ENCODE data around the gene ZNF195. TPM values are rescaled to one million over a fixed set of nuclear protein-coding genes. Genes with fewer than 3 reads are reported as not detected.

Gene ZNF195
- total RNA-seq, 1 experiment from 2014 or later: 42.5 TPM

DNA sequence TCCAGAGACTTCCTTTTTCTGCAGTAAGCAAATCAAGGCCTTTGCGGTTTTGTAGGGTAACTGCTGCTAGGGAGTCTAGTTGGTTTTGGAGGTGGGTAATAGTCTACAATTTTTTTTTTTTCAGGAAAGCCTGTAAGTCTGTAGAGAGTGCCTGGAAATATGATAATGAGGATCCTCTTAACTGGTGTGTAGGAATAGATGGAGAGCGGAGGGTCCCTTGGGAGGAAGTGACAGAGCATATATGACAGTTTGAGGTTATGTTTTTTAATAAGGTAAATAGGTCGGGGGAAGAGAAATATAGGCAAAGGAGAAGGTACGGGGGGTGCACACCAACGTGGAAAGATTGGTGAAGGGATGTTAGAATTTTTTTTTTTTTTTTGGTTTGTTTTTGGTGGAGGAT, 25.9 kb downstream of the ZNF195 start:
- CTCF ChIA-PET: interaction anchor here (0.7 kb wide), 1 partner anchor 115 kb away, joined by 3 read pairs; no protein-coding TSS in a partner anchor
- no peak overlapping the region for H3K27ac Mint-ChIP-seq (ENCODE audit: low read depth, unreplicated experiment)

GRCh38 chr11:3347127-3347526, 31.8 kb downstream of the ZNF195 start:
- ChIA-PET POLR2A (no interaction called here), CTCF (no interaction called here)
- intact Hi-C loops (cut with micrococcal nuclease): no loop called here
- no peaks in the 10 kb centered on the region for H3K36me3 Mint-ChIP-seq (ENCODE audit: insufficient read depth, unreplicated experiment)
- H3K4me3 Mint-ChIP-seq (ENCODE audit: unreplicated experiment): no peak overlapping the region
- H3K27ac Mint-ChIP-seq (ENCODE audit: low read depth, unreplicated experiment): no peak overlapping the region
- no peak for DNase-seq (ENCODE audit: unreplicated experiment)
- peaks cover 7% of the 10 kb centered on the region for H3K9me3 Mint-ChIP-seq (ENCODE audit: unreplicated experiment)
- H3K4me1 Mint-ChIP-seq (ENCODE audit: insufficient read depth, unreplicated experiment): no peaks in the 10 kb centered on the region
- H3K27me3 Mint-ChIP-seq (ENCODE audit: insufficient read depth, unreplicated experiment): peaks cover 36% of the 10 kb centered on the region
- TF ChIP-seq, protein P1, sequence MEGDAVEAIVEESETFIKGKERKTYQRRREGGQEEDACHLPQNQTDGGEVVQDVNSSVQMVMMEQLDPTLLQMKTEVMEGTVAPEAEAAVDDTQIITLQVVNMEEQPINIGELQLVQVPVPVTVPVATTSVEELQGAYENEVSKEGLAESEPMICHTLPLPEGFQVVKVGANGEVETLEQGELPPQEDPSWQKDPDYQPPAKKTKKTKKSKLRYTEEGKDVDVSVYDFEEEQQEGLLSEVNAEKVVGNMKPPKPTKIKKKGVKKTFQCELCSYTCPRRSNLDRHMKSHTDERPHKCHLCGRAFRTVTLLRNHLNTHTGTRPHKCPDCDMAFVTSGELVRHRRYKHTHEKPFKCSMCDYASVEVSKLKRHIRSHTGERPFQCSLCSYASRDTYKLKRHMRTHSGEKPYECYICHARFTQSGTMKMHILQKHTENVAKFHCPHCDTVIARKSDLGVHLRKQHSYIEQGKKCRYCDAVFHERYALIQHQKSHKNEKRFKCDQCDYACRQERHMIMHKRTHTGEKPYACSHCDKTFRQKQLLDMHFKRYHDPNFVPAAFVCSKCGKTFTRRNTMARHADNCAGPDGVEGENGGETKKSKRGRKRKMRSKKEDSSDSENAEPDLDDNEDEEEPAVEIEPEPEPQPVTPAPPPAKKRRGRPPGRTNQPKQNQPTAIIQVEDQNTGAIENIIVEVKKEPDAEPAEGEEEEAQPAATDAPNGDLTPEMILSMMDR (IDR thresholded peaks at IDR 0.05; ENCODE audit: unreplicated experiment): no peak
- no TSS peak for BruUV-seq (replicated peaks)

More for the DNA sequence above, 25.9 kb downstream of the ZNF195 start:
- Mint-ChIP-seq H3K36me3 (ENCODE audit: insufficient read depth, unreplicated experiment) (peaks cover 16% of the 10 kb centered on the region), H3K9me3 (ENCODE audit: unreplicated experiment) (peaks cover 19% of the 10 kb centered on the region), H3K27me3 (ENCODE audit: insufficient read depth, unreplicated experiment) (no peaks in the 10 kb centered on the region), H3K4me3 (ENCODE audit: unreplicated experiment) (no peak overlapping the region), H3K4me1 (ENCODE audit: insufficient read depth, unreplicated experiment) (no peaks in the 10 kb centered on the region)
- intact Hi-C loops (cut with micrococcal nuclease): no loop called here
- DNase-seq (ENCODE audit: unreplicated experiment): no peak
- BruUV-seq (replicated peaks): no TSS peak
- TF ChIP-seq, protein P1 (IDR thresholded peaks at IDR 0.05; ENCODE audit: unreplicated experiment): no peak
- POLR2A ChIA-PET: no interaction called here

DNA sequence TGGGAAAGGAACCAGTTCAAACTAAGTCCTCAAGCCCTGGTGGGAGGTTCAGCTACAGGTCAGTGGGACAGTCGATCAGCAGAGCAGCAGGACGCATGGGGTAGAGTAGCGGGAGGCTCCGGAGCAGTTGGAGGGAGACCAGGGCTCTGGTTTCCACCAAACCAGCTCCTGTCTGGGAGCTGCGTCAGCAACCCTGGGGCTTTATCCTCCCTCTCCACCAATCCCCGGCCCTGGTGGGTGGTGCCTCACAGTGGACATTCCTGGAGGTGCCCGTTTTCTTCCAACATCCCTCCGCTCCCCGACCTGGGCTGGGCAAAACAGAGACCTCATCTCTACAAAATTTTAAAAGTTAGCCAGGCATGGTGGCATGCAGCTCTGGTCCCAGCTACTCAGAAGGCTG, 32.4 kb downstream of the ZNF195 start:
- Mint-ChIP-seq H3K27me3 (ENCODE audit: insufficient read depth, unreplicated experiment) (peaks cover 36% of the 10 kb centered on the region), H3K4me3 (ENCODE audit: unreplicated experiment) (no peak overlapping the region), H3K4me1 (ENCODE audit: insufficient read depth, unreplicated experiment) (no peaks in the 10 kb centered on the region), H3K9me3 (ENCODE audit: unreplicated experiment) (peaks cover 7% of the 10 kb centered on the region), H3K36me3 (ENCODE audit: insufficient read depth, unreplicated experiment) (no peaks in the 10 kb centered on the region), H3K27ac (ENCODE audit: low read depth, unreplicated experiment) (no peak overlapping the region)
- TF ChIP-seq, protein P1 (IDR thresholded peaks at IDR 0.05; ENCODE audit: unreplicated experiment): no peak
- POLR2A ChIA-PET: interaction anchor here (1.5 kb wide), 1 partner anchor 32 kb away, joined by 3 read pairs; no protein-coding TSS in a partner anchor
- intact Hi-C loops (cut with micrococcal nuclease): no loop called here
- DNase-seq (ENCODE audit: unreplicated experiment): no peak
- BruUV-seq (replicated peaks): no TSS peak
- CTCF ChIA-PET: no interaction called here

DNA sequence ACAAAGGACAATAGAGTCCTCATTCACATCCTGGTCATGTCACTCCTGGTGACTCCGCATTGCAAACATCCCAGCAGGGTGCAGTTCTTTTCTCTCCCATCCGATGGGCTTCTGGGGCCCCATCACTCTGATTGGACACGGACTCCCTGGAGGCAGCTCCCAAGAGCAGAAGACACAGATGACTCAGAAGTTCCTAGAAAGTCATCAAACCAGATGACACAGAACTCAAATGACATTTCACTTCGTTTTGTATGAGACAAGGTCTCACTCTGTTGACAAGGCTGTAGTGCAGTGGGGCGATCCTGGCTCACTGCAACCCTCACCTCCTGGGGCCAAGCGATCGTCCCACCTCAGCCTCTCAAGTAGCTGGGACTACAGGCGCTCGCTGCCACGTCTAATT, 33.2 kb downstream of the ZNF195 start:
- peaks cover 7% of the 10 kb centered on the region for H3K9me3 Mint-ChIP-seq (ENCODE audit: unreplicated experiment)
- H3K4me3 Mint-ChIP-seq (ENCODE audit: unreplicated experiment): no peak overlapping the region
- POLR2A ChIA-PET: interaction anchor here (1.5 kb wide), 1 partner anchor 33 kb away, joined by 3 read pairs; no protein-coding TSS in a partner anchor
- CTCF ChIA-PET: no interaction called here
- no peak for DNase-seq (ENCODE audit: unreplicated experiment)
- BruUV-seq (replicated peaks): no TSS peak
- peaks cover under 1% of the 10 kb centered on the region for H3K4me1 Mint-ChIP-seq (ENCODE audit: insufficient read depth, unreplicated experiment)
- no peak overlapping the region for H3K27ac Mint-ChIP-seq (ENCODE audit: low read depth, unreplicated experiment)
- H3K27me3 Mint-ChIP-seq (ENCODE audit: insufficient read depth, unreplicated experiment): peaks cover 36% of the 10 kb centered on the region
- no peaks in the 10 kb centered on the region for H3K36me3 Mint-ChIP-seq (ENCODE audit: insufficient read depth, unreplicated experiment)
- intact Hi-C loops (cut with micrococcal nuclease): no loop called here
- TF ChIP-seq, protein P1 (IDR thresholded peaks at IDR 0.05; ENCODE audit: unreplicated experiment): no peak

Measured in MCF 10A (cell line).